ENCODE results near the gene KRTAP1-3.

DNA sequence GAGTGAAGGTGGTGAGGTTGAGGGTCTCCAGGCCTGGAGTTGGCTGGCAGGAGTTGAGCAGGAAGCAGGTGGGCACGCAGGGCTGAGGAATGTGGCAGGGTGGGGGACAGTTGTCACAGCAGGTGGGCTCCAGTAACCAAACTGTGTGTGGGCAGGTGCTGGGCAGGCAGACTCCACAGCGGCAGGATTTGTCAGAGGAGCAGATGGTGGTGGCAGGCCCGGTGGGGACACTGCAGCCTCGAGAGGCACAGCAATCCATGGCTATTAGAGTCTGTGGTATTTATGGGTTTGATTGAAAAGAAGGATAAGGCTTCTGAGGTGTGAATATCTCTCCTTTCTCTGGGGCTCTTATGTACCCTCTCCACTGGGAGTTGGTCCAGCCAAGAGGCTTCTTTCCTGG lies 40.8 kb downstream of the KRTAP1-3 start, which contains the start of gene KRTAP3-3:
- no peak for TF ChIP-seq SP1 (IDR thresholded peaks at IDR 0.05)
- TF ChIP-seq ARNT (IDR thresholded peaks at IDR 0.05): no peak
- TF ChIP-seq FOXA1 (IDR thresholded peaks at IDR 0.05): no peak
- TF ChIP-seq BHLHE40 (IDR thresholded peaks at IDR 0.05; ENCODE audit: borderline replicate concordance): no peak

All from HEK293T (cell line).